Hepatocyte (in vitro differentiated cells): ENCODE results near the gene RIOK3.

ENCODE experiments used
- EZH2 ChIP-seq: fragments of 200-600 bp; sonication (generic); IDR thresholded peaks from 2 replicates; pipeline ENCODE4 v1.6.1; 2016; ENCODE audit warnings: antibody characterized with exemption, mild to moderate bottlenecking, borderline replicate concordance
- EZH2phosphoT487 ChIP-seq: fragments of 200-600 bp; sonication (generic); IDR thresholded peaks from one replicate; pipeline ENCODE4 v1.6.1; 2018; ENCODE audit warnings: antibody characterized with exemption, mild to moderate bottlenecking, low read depth, moderate library complexity; ENCODE audit not compliant: unreplicated experiment, severe bottlenecking
- TF ChIP-seq, protein P1 (sequence below): fragments of 200-600 bp; sonication (generic); IDR thresholded peaks from 2 replicates; pipeline ENCODE4 v1.5.1; 2016; ENCODE audit warnings: antibody characterized with exemption, mild to moderate bottlenecking; ENCODE audit not compliant: poor library complexity

GRCh38 chr18:23470620-23471387, 17.7 kb downstream of the RIOK3 start:
- TF ChIP-seq, protein P1, sequence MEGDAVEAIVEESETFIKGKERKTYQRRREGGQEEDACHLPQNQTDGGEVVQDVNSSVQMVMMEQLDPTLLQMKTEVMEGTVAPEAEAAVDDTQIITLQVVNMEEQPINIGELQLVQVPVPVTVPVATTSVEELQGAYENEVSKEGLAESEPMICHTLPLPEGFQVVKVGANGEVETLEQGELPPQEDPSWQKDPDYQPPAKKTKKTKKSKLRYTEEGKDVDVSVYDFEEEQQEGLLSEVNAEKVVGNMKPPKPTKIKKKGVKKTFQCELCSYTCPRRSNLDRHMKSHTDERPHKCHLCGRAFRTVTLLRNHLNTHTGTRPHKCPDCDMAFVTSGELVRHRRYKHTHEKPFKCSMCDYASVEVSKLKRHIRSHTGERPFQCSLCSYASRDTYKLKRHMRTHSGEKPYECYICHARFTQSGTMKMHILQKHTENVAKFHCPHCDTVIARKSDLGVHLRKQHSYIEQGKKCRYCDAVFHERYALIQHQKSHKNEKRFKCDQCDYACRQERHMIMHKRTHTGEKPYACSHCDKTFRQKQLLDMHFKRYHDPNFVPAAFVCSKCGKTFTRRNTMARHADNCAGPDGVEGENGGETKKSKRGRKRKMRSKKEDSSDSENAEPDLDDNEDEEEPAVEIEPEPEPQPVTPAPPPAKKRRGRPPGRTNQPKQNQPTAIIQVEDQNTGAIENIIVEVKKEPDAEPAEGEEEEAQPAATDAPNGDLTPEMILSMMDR = no peak
- TF ChIP-seq EZH2 (no peak), EZH2phosphoT487 (no peak)
